Measurements from ENCODE around the gene PNMA6E. TPM values are rescaled to one million over a fixed set of nuclear protein-coding genes. Genes with fewer than 3 reads are reported as not detected.

PNMA6E gene
- total and polyA plus RNA-seq, 12 donors = 0.07 to 0.27 (median 0.16) TPM; not detected in 5

GRCh38 chrX:153370293-153371055, 30.7 kb downstream of the PNMA6E start:
- H3K9me3 ChIP-seq (replicated peaks in 1 of 3) = no peaks in the 10 kb centered on the region
- no peak for TF ChIP-seq POLR2A (IDR thresholded peaks at IDR 0.05)
- TF ChIP-seq CTCF (IDR thresholded peaks at IDR 0.05) = no peak
- peak overlapping the region in 4 of 5 donors; percentile 46 to 74 (median 56) for H3K27ac ChIP-seq
- intact Hi-C loops (cut with DNase I) = no loop called here
- DNase-seq = no peak
- no peaks in the 10 kb centered on the region for H3K27me3 ChIP-seq
- WGBS, 4 donors = 50 to 60% (median 54%) methylated on average over 7 to 8 of the region's 8 CpGs
- H3K36me3 ChIP-seq (replicated peaks in 1 of 2) = no peaks in the 10 kb centered on the region
- H3K4me3 ChIP-seq = no peak overlapping the region
- H3K4me1 ChIP-seq (replicated peaks in 1 of 2) = peaks cover 3 to 41% of the 10 kb centered on the region in 2 donors

- 69 to 79% (median 74%) methylated on average over 5 of the region's 5 CpGs for WGBS, 4 donors
- no peak overlapping the region for H3K27ac ChIP-seq
- peaks cover 3% of the 10 kb centered on the region for H3K27me3 ChIP-seq
- no peak for DNase-seq
- H3K9me3 ChIP-seq (replicated peaks in 1 of 3) = no peaks in the 10 kb centered on the region
- intact Hi-C loops (cut with DNase I) = no loop called here
- no peaks in the 10 kb centered on the region for H3K36me3 ChIP-seq (replicated peaks in 1 of 2)
- no peak overlapping the region for H3K4me3 ChIP-seq
- TF ChIP-seq CTCF (IDR thresholded peaks at IDR 0.05) = no peak
- no peak for TF ChIP-seq POLR2A (IDR thresholded peaks at IDR 0.05)
- peaks cover 3 to 15% of the 10 kb centered on the region in 2 donors for H3K4me1 ChIP-seq (replicated peaks in 1 of 2)
Measured at GRCh38 chrX:153366878-153367538, 34.1 kb downstream of the PNMA6E start.

- Histone ChIP-seq H3K4me1 (replicated peaks in 1 of 2) (peaks cover 3 to 6% of the 10 kb centered on the region in 2 donors), H3K27me3 (peaks cover 3% of the 10 kb centered on the region), H3K4me3 (no peak overlapping the region), H3K27ac (no peak overlapping the region), H3K9me3 (replicated peaks in 1 of 3) (no peaks in the 10 kb centered on the region), H3K36me3 (replicated peaks in 1 of 2) (no peaks in the 10 kb centered on the region)
- TF ChIP-seq CTCF (IDR thresholded peaks at IDR 0.05) (no peak), POLR2A (IDR thresholded peaks at IDR 0.05) (no peak)
- intact Hi-C loops (cut with DNase I) = no loop called here
- WGBS, 4 donors = 77 to 96% (median 87%) methylated on average over 3 of the region's 3 CpGs
- DNase-seq = no peak
Measured at GRCh38 chrX:153366119-153366518, 35.0 kb downstream of the PNMA6E start.

GRCh38 chrX:153365670-153366069, 35.5 kb downstream of the PNMA6E start:
- whole genome bisulfite sequencing, 4 donors = 69 to 94% (median 83%) methylated on average over 4 of the region's 4 CpGs
- intact Hi-C loops (cut with DNase I) = no loop called here

More at GRCh38 chrX:153365670-153366069, 35.5 kb downstream of the PNMA6E start:
- no peaks in the 10 kb centered on the region for H3K9me3 ChIP-seq (replicated peaks in 1 of 3)
- TF ChIP-seq CTCF (IDR thresholded peaks at IDR 0.05) (no peak), POLR2A (IDR thresholded peaks at IDR 0.05) (no peak)
- H3K36me3 ChIP-seq (replicated peaks in 1 of 2) = no peaks in the 10 kb centered on the region
- no peak for DNase-seq
- H3K27ac ChIP-seq = no peak overlapping the region
- no peak overlapping the region for H3K4me3 ChIP-seq
- peaks cover 3% of the 10 kb centered on the region for H3K27me3 ChIP-seq
- H3K4me1 ChIP-seq (replicated peaks in 1 of 2) = peaks cover 1 to 3% of the 10 kb centered on the region in 2 donors

Measured in adrenal gland (tissue), 12 donors.